K562 (cell line): ENCODE measurements around the gene CEP128. TPM values are rescaled to one million over a fixed set of nuclear protein-coding genes. Genes with fewer than 3 reads are reported as not detected.

Experiments
- ATAC-seq: fragments of 200-7000 bp; cut with Tn5 transposase; 3 replicates; pipeline ENCODE4 v1.9.1; 2020; ENCODE audit warnings: moderate library complexity
- BruUV-seq: library from RNA; stranded (reverse); fragments of 400-500 nt; replicated peaks from 2 replicates; lab custom pipeline; 2021; lab: Mats Ljungman, UMichigan
- CTCF ChIA-PET: fragments of 300-600 bp; formaldehyde crosslinking; extraction: SDS; loops from one replicate; lab custom pipeline; 2021; ENCODE audit warnings: low intra/inter-chr PET ratio; lab: Yijun Ruan, JAX
- POLR2A ChIA-PET: fragments of 300-600, 350-650 bp; sonication (Branson Sonifier 250); formaldehyde crosslinking; extraction: SDS; loops from one replicate; lab custom pipeline; 2021; ENCODE audit warnings: antibody characterized with exemption, inconsistent platforms; lab: Yijun Ruan, JAX
- DNase-seq, 4 experiments: peaks; one replicate each; pipeline versions ENCODE4 v3.0.0 to v3.0.0-alpha.2; 2011 to 2018; ENCODE audit warnings: low spot score in 3 of 4, mixed read lengths in 3 of 4; ENCODE audit errors: extremely low read depth in 1 of 4
- FAIRE-seq: peaks from 2 replicates; lab custom pipeline; 2011; peaks lifted over from hg19 to GRCh38; lab: Jason Lieb, UNC
- H2AFZ ChIP-seq: 2 replicates; pipeline ENCODE4 v1.6.0; 2011; ENCODE audit warnings: low read depth, low read length, control low read depth, inconsistent platforms
- H3K27ac ChIP-seq: fragments of 200-600 bp; 3 replicates; pipeline ENCODE4 v1.8.0; 2011; ENCODE audit warnings: low read depth, mild to moderate bottlenecking, control low read depth, inconsistent platforms, low read length, moderate library complexity, mixed read lengths; ENCODE audit errors: extremely low read depth
- H3K27me3 ChIP-seq, 2 experiments: fragments of 300-600 bp in 1 of 2; 2 replicates in 1 of 2; 3 replicates in 1 of 2; pipeline versions ENCODE4 v1.6.0 to v1.8.0; 2011; ENCODE audit warnings: inconsistent platforms in 2 of 2, low read length in 2 of 2, mild to moderate bottlenecking in 1 of 2, mixed read lengths in 1 of 2, moderate library complexity in 1 of 2; ENCODE audit not compliant: control insufficient read depth in 2 of 2, insufficient read depth in 2 of 2
- H3K36me3 ChIP-seq: fragments of 300-600 bp; 3 replicates; pipeline ENCODE4 v1.8.0; 2011; ENCODE audit warnings: mild to moderate bottlenecking, low read length, inconsistent platforms; ENCODE audit not compliant: control insufficient read depth, insufficient read depth
- H3K4me1 ChIP-seq, 2 experiments: fragments of 200-600 bp in 1 of 2; replicated peaks in 1 of 2; 2 replicates in 1 of 2; 3 replicates in 1 of 2; pipeline versions ENCODE4 v1.5.1 to v1.8.0; 2011; ENCODE audit warnings: inconsistent platforms in 2 of 2, low read length in 2 of 2, mild to moderate bottlenecking in 1 of 2, mixed read lengths in 1 of 2, moderate library complexity in 1 of 2; ENCODE audit not compliant: control insufficient read depth in 2 of 2, insufficient read depth in 2 of 2
- H3K4me2 ChIP-seq: 2 replicates; pipeline ENCODE4 v1.6.1; 2011; ENCODE audit warnings: low read length, control low read depth, inconsistent platforms, mixed read lengths; ENCODE audit not compliant: insufficient read depth
- H3K4me3 ChIP-seq: fragments of 200-600 bp; sonication (generic), shearing (Covaris generic); 2 replicates; pipeline ENCODE4 v1.5.1; 2016; ENCODE audit warnings: control low read depth, inconsistent platforms
- H3K79me2 ChIP-seq: fragments of 200-600 bp; 3 replicates; pipeline ENCODE4 v1.8.0; 2011; ENCODE audit warnings: low read length, inconsistent platforms; ENCODE audit not compliant: control insufficient read depth, insufficient read depth
- H3K9ac ChIP-seq, 2 experiments: 2 replicates each; pipeline versions ENCODE4 v1.6.0 to v1.6.1; 2011; ENCODE audit warnings: low read depth in 2 of 2, low read length in 2 of 2, control low read depth in 1 of 2, inconsistent platforms in 1 of 2, mild to moderate bottlenecking in 1 of 2, mixed read lengths in 1 of 2; ENCODE audit not compliant: insufficient read depth in 1 of 2
- H3K9me1 ChIP-seq: one replicate; pipeline ENCODE4 v1.6.0; 2011; ENCODE audit warnings: inconsistent platforms, mild to moderate bottlenecking, low read length, moderate library complexity; ENCODE audit not compliant: control insufficient read depth, insufficient read depth
- H3K9me3 ChIP-seq: replicated peaks from 2 replicates; pipeline ENCODE4 v1.5.1; 2011; ENCODE audit warnings: low read depth, low read length, inconsistent platforms; ENCODE audit not compliant: control insufficient read depth, insufficient read depth
- H4K20me1 ChIP-seq: replicated peaks from 2 replicates; pipeline ENCODE4 v1.6.1; 2011; ENCODE audit warnings: low read length, inconsistent platforms, mixed read lengths; ENCODE audit not compliant: control insufficient read depth, insufficient read depth
- ELK3 ChIP-seq: fragments of 450-650 bp; formaldehyde crosslinking; IDR thresholded peaks from 2 replicates; pipeline ENCODE4 v1.4.0; 2020; ENCODE audit warnings: mild to moderate bottlenecking
- GMEB1 ChIP-seq: fragments of 250-450 bp; sonication (Bioruptor Pico); IDR thresholded peaks from 2 replicates; pipeline ENCODE4 v1.4.0; 2020; ENCODE audit warnings: mild to moderate bottlenecking
- MTA1 ChIP-seq: fragments of 450-650 bp; IDR thresholded peaks from 2 replicates; pipeline ENCODE4 v1.6.1; 2017; ENCODE audit warnings: borderline replicate concordance
- NUFIP1 ChIP-seq: fragments of 450-650 bp; IDR thresholded peaks from 2 replicates; pipeline ENCODE4 v1.6.1; 2018; ENCODE audit not compliant: partially characterized antibody
- ZNF316 ChIP-seq: fragments of 450-650 bp; IDR thresholded peaks from 2 replicates; pipeline ENCODE4 v1.6.1; 2016
- WGBS: fragments of 100-300 bp; shearing (Covaris generic); methylation state at CpG from one replicate; pipeline ENCODE4 v1.1.6; 2016; ENCODE audit warnings: low coverage, mixed read lengths; ENCODE audit not compliant: insufficient coverage; ENCODE audit errors: missing lambda C conversion rate; 5-methylcytosine and 5-hydroxymethylcytosine counted together
- in situ Hi-C: fragments of 300-500 bp; cut with MboI; formaldehyde crosslinking; loops from 4 replicates; pipeline ENCODE4 v1.15.0; 2018; ENCODE audit warnings: inconsistent platforms, mixed read lengths
- intact Hi-C: fragments of 100-400 bp; cut with micrococcal nuclease; formaldehyde crosslinking; loops from 2 replicates; pipeline ENCODE4 v1.14.2; 2022
- polyA plus RNA-seq, 8 experiments: library from polyadenylated mRNA; depleted of rRNA in 4 of 8; stranded (reverse) in 5 of 8; unstranded in 3 of 8; fragments of >200 nt; fragmentation: Nextera tagmentation in 2 of 8; fragmentation: Illumina TruSeq in 1 of 8; extraction: Ambion mirVana in 2 of 8; extraction: Trizol in 1 of 8; gene quantifications; 2 replicates each; pipeline versions ENCODE4 v1.2.1 to v1.2.3, GENCODE V29; 2011 to 2014; ENCODE audit warnings: inconsistent platforms in 1 of 8, missing spikeins in 1 of 8
- total RNA-seq, 7 experiments: library from RNA; depleted of rRNA in 6 of 7; stranded (reverse); fragments of >200 nt in 6 of 7; fragmentation: Illumina TruSeq in 2 of 7; extraction: Trizol in 2 of 7; gene quantifications; 2 replicates each; pipeline versions ENCODE4 v1.2.1 to v1.2.3, GENCODE V29; 2011 to 2021; ENCODE audit warnings: low replicate concordance in 1 of 7

CEP128 gene
- total and polyA plus RNA-seq, 9 of the 15 experiments (the other 6 are each of a cell fraction or from before 2014, with no cell fraction given) = 2.3 to 9.2 (median 4.6) TPM

GRCh38 chr14:80754696-80755095, 186.8 kb downstream of the CEP128 start:
- DNase-seq (no peak), FAIRE-seq (no peak), ATAC-seq (no peak)
- 82% methylated on average over 4 of the region's 7 CpGs for WGBS
- intact Hi-C loops (no loop called here), in situ Hi-C loops (no loop called here)
- Histone ChIP-seq H3K4me2 (no peak overlapping the region), H3K79me2 (no peaks in the 10 kb centered on the region), H3K9me1 (no peaks in the 10 kb centered on the region), H2AFZ (no peak overlapping the region), H3K27ac (no peak overlapping the region), H4K20me1 (no peaks in the 10 kb centered on the region), H3K4me1 (no peaks in the 10 kb centered on the region), H3K36me3 (no peaks in the 10 kb centered on the region), H3K4me3 (no peak overlapping the region), H3K27me3 (no peaks in the 10 kb centered on the region), H3K9me3 (no peaks in the 10 kb centered on the region), H3K9ac (no peak overlapping the region)
- ChIA-PET POLR2A (no interaction called here), CTCF (no interaction called here)
- BruUV-seq = no TSS peak
- TF ChIP-seq MTA1 = no peak
- no peak for TF ChIP-seq NUFIP1
- peak; percentile 18; the same call in 1 of the 2 replicates for TF ChIP-seq ZNF316
- no peak for TF ChIP-seq GMEB1

DNA sequence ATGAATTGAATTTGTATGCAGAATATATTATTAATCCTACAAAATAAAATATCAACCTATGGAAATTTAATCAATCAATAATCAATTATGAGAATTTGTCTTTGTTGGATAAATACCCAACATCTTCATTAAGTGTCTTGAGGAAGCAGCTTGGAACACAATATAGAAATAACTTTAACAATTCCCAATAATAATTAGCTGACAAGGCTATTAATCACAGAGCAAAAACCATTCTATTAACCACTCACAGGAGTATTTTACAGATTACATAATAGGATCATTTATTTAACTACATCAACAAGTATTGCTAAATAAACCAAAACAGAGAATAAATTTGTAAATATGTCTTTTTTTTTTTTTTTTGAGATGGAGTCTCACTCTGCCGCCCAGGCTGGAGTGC, 190.3 kb downstream of the CEP128 start:
- no peaks in the 10 kb centered on the region for H3K9me3 ChIP-seq
- H3K9ac ChIP-seq = no peak overlapping the region
- ChIA-PET CTCF (no interaction called here), POLR2A (no interaction called here)
- H3K4me1 ChIP-seq = no peaks in the 10 kb centered on the region
- in situ Hi-C loops (no loop called here), intact Hi-C loops (no loop called here)
- no peaks in the 10 kb centered on the region for H3K36me3 ChIP-seq
- TF ChIP-seq ZNF316 (peak; percentile 60), ELK3 (CRISPR knock-in tag) (no peak)
- no peak overlapping the region for H3K27ac ChIP-seq
- H3K79me2 ChIP-seq = no peaks in the 10 kb centered on the region
- H3K4me3 ChIP-seq = no peak overlapping the region
- FAIRE-seq (no peak), DNase-seq (no peak), ATAC-seq (no peak)
- no peaks in the 10 kb centered on the region for H3K9me1 ChIP-seq
- no peaks in the 10 kb centered on the region for H3K27me3 ChIP-seq
- no peak overlapping the region for H2AFZ ChIP-seq
- no CpG with 5 or more reads among the region's 1 CpG for WGBS
- no TSS peak for BruUV-seq
- H4K20me1 ChIP-seq = no peaks in the 10 kb centered on the region
- no peak overlapping the region for H3K4me2 ChIP-seq
